ENCODE data around the gene AP1S2.
"Not testable (repeated sequence)": the region's sequence is repeated elsewhere in the genome, so short reads cannot be mapped to it uniquely, and the experiment has no call there.

Gene AP1S2

GRCh38 chrX:15838017-15838416, 16.6 kb downstream of the AP1S2 start:
- WGBS (ENCODE audit: extremely low coverage, insufficient coverage, insufficient read length) = no CpG with 5 or more reads among the region's 3 CpGs
- Histone ChIP-seq H2BK12ac (ENCODE audit: low read length) (no peak overlapping the region), H4K8ac (ENCODE audit: low read depth, low read length) (no peak overlapping the region), H3K9me3 (ENCODE audit: insufficient read depth, low read depth, low read length) (no peaks in the 10 kb centered on the region), H3K4me2 (ENCODE audit: low read length) (no peak overlapping the region), H3K36me3 (ENCODE audit: control insufficient read depth in 1 of 2, insufficient read depth in 2 of 2, low read length in 2 of 2) (no peaks in the 10 kb centered on the region), H3K79me1 (ENCODE audit: low read length) (no peaks in the 10 kb centered on the region), H3K23ac (ENCODE audit: low read length) (no peak overlapping the region), H2AFZ (ENCODE audit: insufficient read depth, low read length, poor library complexity) (no peak overlapping the region), H4K12ac (ENCODE audit: low read depth, low read length) (no peak overlapping the region), H3K4ac (ENCODE audit: low read depth, low read length) (no peak overlapping the region), H3K79me2 (ENCODE audit: control insufficient read depth, insufficient read depth, low read length, poor library complexity) (no peaks in the 10 kb centered on the region), H3K27ac (ENCODE audit: low read depth, low read length) (no peak overlapping the region), H3K18ac (ENCODE audit: low read length) (no peak overlapping the region), H3K4me3 (ENCODE audit: low read depth, low read length) (no peak overlapping the region), H3K14ac (ENCODE audit: low read length) (no peak overlapping the region), H3K4me1 (ENCODE audit: control insufficient read depth in 1 of 2, insufficient read depth in 2 of 2, low read length in 2 of 2) (no peaks in the 10 kb centered on the region), H3K27me3 (ENCODE audit: insufficient read depth, low read length) (no peaks in the 10 kb centered on the region), H3K9ac (ENCODE audit: low read length) (no peak overlapping the region), H2BK5ac (ENCODE audit: low read depth, low read length, poor library complexity) (no peak overlapping the region), H4K91ac (ENCODE audit: low read depth, low read length) (no peak overlapping the region), H2BK120ac (ENCODE audit: insufficient read depth, low read length, poor library complexity) (no peak overlapping the region), H2AK5ac (ENCODE audit: low read length) (no peak overlapping the region)
- peak in 1 of 2 donors; percentile 9 for DNase-seq

- H4K12ac ChIP-seq (ENCODE audit: low read depth, low read length) = no peak overlapping the region
- H3K18ac ChIP-seq (ENCODE audit: low read length) = no peak overlapping the region
- H3K4me2 ChIP-seq (ENCODE audit: low read length) = no peak overlapping the region
- no peaks in the 10 kb centered on the region for H3K4me1 ChIP-seq (ENCODE audit: control insufficient read depth in 1 of 2, insufficient read depth in 2 of 2, low read length in 2 of 2)
- WGBS (ENCODE audit: extremely low coverage, insufficient coverage, insufficient read length) = no CpG with 5 or more reads among the region's 5 CpGs
- no peaks in the 10 kb centered on the region for H3K36me3 ChIP-seq (ENCODE audit: control insufficient read depth in 1 of 2, insufficient read depth in 2 of 2, low read length in 2 of 2)
- no peaks in the 10 kb centered on the region for H3K27me3 ChIP-seq (ENCODE audit: insufficient read depth, low read length)
- H2BK120ac ChIP-seq (ENCODE audit: insufficient read depth, low read length, poor library complexity) = no peak overlapping the region
- H3K9ac ChIP-seq (ENCODE audit: low read length) = no peak overlapping the region
- no peak overlapping the region for H2BK5ac ChIP-seq (ENCODE audit: low read depth, low read length, poor library complexity)
- H3K4me3 ChIP-seq (ENCODE audit: low read depth, low read length) = no peak overlapping the region
- no peak overlapping the region for H2AFZ ChIP-seq (ENCODE audit: insufficient read depth, low read length, poor library complexity)
- no peak overlapping the region for H4K8ac ChIP-seq (ENCODE audit: low read depth, low read length)
- H3K27ac ChIP-seq (ENCODE audit: low read depth, low read length) = no peak overlapping the region
- H3K79me2 ChIP-seq (ENCODE audit: control insufficient read depth, insufficient read depth, low read length, poor library complexity) = no peaks in the 10 kb centered on the region
- DNase-seq = peak in 1 of 2 donors; percentile 74
- no peak overlapping the region for H3K14ac ChIP-seq (ENCODE audit: low read length)
- no peak overlapping the region for H3K23ac ChIP-seq (ENCODE audit: low read length)
- H3K79me1 ChIP-seq (ENCODE audit: low read length) = no peaks in the 10 kb centered on the region
- no peak overlapping the region for H3K4ac ChIP-seq (ENCODE audit: low read depth, low read length)
- no peak overlapping the region for H4K91ac ChIP-seq (ENCODE audit: low read depth, low read length)
- H2BK12ac ChIP-seq (ENCODE audit: low read length) = no peak overlapping the region
- no peaks in the 10 kb centered on the region for H3K9me3 ChIP-seq (ENCODE audit: insufficient read depth, low read depth, low read length)
- no peak overlapping the region for H2AK5ac ChIP-seq (ENCODE audit: low read length)
Measured at GRCh38 chrX:15834827-15835595, 19.6 kb downstream of the AP1S2 start.

GRCh38 chrX:15834053-15834452, 20.6 kb downstream of the AP1S2 start:
- Histone ChIP-seq H3K4ac (ENCODE audit: low read depth, low read length) (no peak overlapping the region), H2BK120ac (ENCODE audit: insufficient read depth, low read length, poor library complexity) (no peak overlapping the region), H3K79me2 (ENCODE audit: control insufficient read depth, insufficient read depth, low read length, poor library complexity) (no peaks in the 10 kb centered on the region), H3K27ac (ENCODE audit: low read depth, low read length) (no peak overlapping the region), H3K4me3 (ENCODE audit: low read depth, low read length) (no peak overlapping the region), H2AK5ac (ENCODE audit: low read length) (no peak overlapping the region), H2AFZ (ENCODE audit: insufficient read depth, low read length, poor library complexity) (no peak overlapping the region), H4K8ac (ENCODE audit: low read depth, low read length) (no peak overlapping the region), H3K4me1 (ENCODE audit: control insufficient read depth in 1 of 2, insufficient read depth in 2 of 2, low read length in 2 of 2) (no peaks in the 10 kb centered on the region), H3K9ac (ENCODE audit: low read length) (no peak overlapping the region), H3K79me1 (ENCODE audit: low read length) (no peaks in the 10 kb centered on the region), H3K23ac (ENCODE audit: low read length) (no peak overlapping the region), H3K27me3 (ENCODE audit: insufficient read depth, low read length) (no peaks in the 10 kb centered on the region), H3K14ac (ENCODE audit: low read length) (no peak overlapping the region), H4K91ac (ENCODE audit: low read depth, low read length) (no peak overlapping the region), H4K12ac (ENCODE audit: low read depth, low read length) (no peak overlapping the region), H2BK12ac (ENCODE audit: low read length) (no peak overlapping the region), H3K9me3 (ENCODE audit: insufficient read depth, low read depth, low read length) (no peaks in the 10 kb centered on the region), H3K18ac (ENCODE audit: low read length) (no peak overlapping the region), H2BK5ac (ENCODE audit: low read depth, low read length, poor library complexity) (no peak overlapping the region), H3K36me3 (ENCODE audit: control insufficient read depth in 1 of 2, insufficient read depth in 2 of 2, low read length in 2 of 2) (no peaks in the 10 kb centered on the region), H3K4me2 (ENCODE audit: low read length) (no peak overlapping the region)
- DNase-seq = no peak
- no CpG with 5 or more reads among the region's 3 CpGs for WGBS (ENCODE audit: extremely low coverage, insufficient coverage, insufficient read length)

- not testable (repeated sequence) for H4K8ac ChIP-seq (ENCODE audit: low read depth, low read length); DNase-seq; H3K4me3 ChIP-seq (ENCODE audit: low read depth, low read length); H3K36me3 ChIP-seq (ENCODE audit: control insufficient read depth in 1 of 2, insufficient read depth in 2 of 2, low read length in 2 of 2); H3K4me1 ChIP-seq (ENCODE audit: control insufficient read depth in 1 of 2, insufficient read depth in 2 of 2, low read length in 2 of 2); H3K23ac ChIP-seq (ENCODE audit: low read length); H2AFZ ChIP-seq (ENCODE audit: insufficient read depth, low read length, poor library complexity); H4K12ac ChIP-seq (ENCODE audit: low read depth, low read length); H3K79me2 ChIP-seq (ENCODE audit: control insufficient read depth, insufficient read depth, low read length, poor library complexity); H2BK12ac ChIP-seq (ENCODE audit: low read length); H3K18ac ChIP-seq (ENCODE audit: low read length); H3K4me2 ChIP-seq (ENCODE audit: low read length); H3K9ac ChIP-seq (ENCODE audit: low read length); H3K27me3 ChIP-seq (ENCODE audit: insufficient read depth, low read length); H3K9me3 ChIP-seq (ENCODE audit: insufficient read depth, low read depth, low read length); H3K27ac ChIP-seq (ENCODE audit: low read depth, low read length); H3K79me1 ChIP-seq (ENCODE audit: low read length); H2BK5ac ChIP-seq (ENCODE audit: low read depth, low read length, poor library complexity); H4K91ac ChIP-seq (ENCODE audit: low read depth, low read length); H2BK120ac ChIP-seq (ENCODE audit: insufficient read depth, low read length, poor library complexity); H3K14ac ChIP-seq (ENCODE audit: low read length); H2AK5ac ChIP-seq (ENCODE audit: low read length); H3K4ac ChIP-seq (ENCODE audit: low read depth, low read length)
- whole genome bisulfite sequencing (ENCODE audit: extremely low coverage, insufficient coverage, insufficient read length) = no CpG with 5 or more reads among the region's 2 CpGs
Measured at GRCh38 chrX:15831347-15831746, 23.3 kb downstream of the AP1S2 start.

All from trophoblast cell (in vitro differentiated cells and primary cell).